H9 (cell line): ENCODE data around the gene SLC5A7. TPM values are rescaled to one million over a fixed set of nuclear protein-coding genes. Genes with fewer than 3 reads are reported as not detected.

Experiments
- DNase-seq: peaks from one replicate; pipeline ENCODE4 v3.0.0-alpha.2; 2017
- H2AFZ ChIP-seq: one replicate; pipeline ENCODE4 v1.6.1; 2013; ENCODE audit warnings: mild to moderate bottlenecking, low read length, control low read depth, moderate library complexity
- H2AK5ac ChIP-seq: 2 replicates; pipeline ENCODE4 v1.6.1; 2013; ENCODE audit warnings: low read length, control low read depth, mixed read lengths; ENCODE audit not compliant: insufficient read length
- H2BK120ac ChIP-seq: one replicate; pipeline ENCODE4 v1.6.1; 2013; ENCODE audit warnings: low read depth, mild to moderate bottlenecking, low read length, control low read depth, inconsistent platforms; ENCODE audit not compliant: poor library complexity, severe bottlenecking
- H2BK12ac ChIP-seq: 2 replicates; pipeline ENCODE4 v1.6.1; 2013; ENCODE audit warnings: low read length, control low read depth, mixed read lengths, low read depth; ENCODE audit not compliant: insufficient read length
- H2BK15ac ChIP-seq: 2 replicates; pipeline ENCODE4 v1.6.1; 2013; ENCODE audit warnings: low read depth, low read length, control low read depth
- H2BK20ac ChIP-seq: one replicate; pipeline ENCODE4 v1.6.1; 2013; ENCODE audit warnings: low read depth, mild to moderate bottlenecking, low read length, control low read depth, inconsistent platforms; ENCODE audit not compliant: poor library complexity, severe bottlenecking
- H2BK5ac ChIP-seq: 2 replicates; pipeline ENCODE4 v1.6.1; 2013; ENCODE audit warnings: low read length, control low read depth, mixed read lengths; ENCODE audit not compliant: insufficient read length
- H3K14ac ChIP-seq: 2 replicates; pipeline ENCODE4 v1.6.1; 2013; ENCODE audit warnings: low read length, control low read depth; ENCODE audit not compliant: insufficient read depth
- H3K18ac ChIP-seq: 2 replicates; pipeline ENCODE4 v1.6.1; 2013; ENCODE audit warnings: low read depth, mild to moderate bottlenecking, mixed read lengths, low read length, control low read depth; ENCODE audit not compliant: insufficient read length
- H3K23ac ChIP-seq: 2 replicates; pipeline ENCODE4 v1.6.1; 2013; ENCODE audit warnings: low read length, control low read depth, mixed read lengths, low read depth; ENCODE audit not compliant: insufficient read length
- H3K23me2 ChIP-seq: 2 replicates; pipeline ENCODE4 v1.6.1; 2013; ENCODE audit warnings: low read depth, mild to moderate bottlenecking, mixed read lengths, low read length, control low read depth; ENCODE audit not compliant: insufficient read length, poor library complexity, severe bottlenecking
- H3K27ac ChIP-seq: 2 replicates; pipeline ENCODE4 v1.5.1; 2013; ENCODE audit warnings: low read length, control low read depth, mixed read lengths, low read depth; ENCODE audit not compliant: insufficient read length
- H3K27me3 ChIP-seq: 2 replicates; pipeline ENCODE4 v1.6.1; 2013; ENCODE audit warnings: low read length, control low read depth, inconsistent platforms; ENCODE audit not compliant: insufficient read depth
- H3K4ac ChIP-seq: 2 replicates; pipeline ENCODE4 v1.6.1; 2013; ENCODE audit warnings: low read depth, mild to moderate bottlenecking, control low read depth, inconsistent platforms, low read length, moderate library complexity
- H3K4me1 ChIP-seq: 2 replicates; pipeline ENCODE4 v1.6.1; 2013; ENCODE audit warnings: low read length, control low read depth, inconsistent platforms; ENCODE audit not compliant: insufficient read depth
- H3K4me2 ChIP-seq: 2 replicates; pipeline ENCODE4 v1.6.1; 2013; ENCODE audit warnings: low read length, control low read depth, mixed read lengths; ENCODE audit not compliant: insufficient read length, insufficient read depth
- H3K56ac ChIP-seq: 2 replicates; pipeline ENCODE4 v1.6.1; 2013; ENCODE audit warnings: low read depth, mild to moderate bottlenecking, mixed read lengths, low read length, control low read depth; ENCODE audit not compliant: insufficient read length
- H3K79me1 ChIP-seq: 2 replicates; pipeline ENCODE4 v1.6.1; 2013; ENCODE audit warnings: low read depth, mild to moderate bottlenecking, moderate library complexity, low read length, control low read depth, inconsistent platforms; ENCODE audit not compliant: insufficient read depth, poor library complexity, severe bottlenecking
- H3K79me2 ChIP-seq: 2 replicates; pipeline ENCODE4 v1.6.1; 2013; ENCODE audit warnings: low read length, control low read depth, inconsistent platforms; ENCODE audit not compliant: insufficient read depth
- H3K9ac ChIP-seq: 2 replicates; pipeline ENCODE4 v1.6.1; 2013; ENCODE audit warnings: low read length, control low read depth, mixed read lengths; ENCODE audit not compliant: insufficient read length; ENCODE audit errors: extremely low read depth
- H3K9me3 ChIP-seq: one replicate; pipeline ENCODE4 v1.6.1; 2013; ENCODE audit warnings: low read depth, low read length, inconsistent platforms; ENCODE audit not compliant: control insufficient read depth
- H3T11ph ChIP-seq: one replicate; pipeline ENCODE4 v1.6.1; 2013; ENCODE audit warnings: mild to moderate bottlenecking, low read length, control low read depth, inconsistent platforms
- H4K20me1 ChIP-seq: one replicate; pipeline ENCODE4 v1.6.1; 2013; ENCODE audit not compliant: control insufficient read depth, insufficient read length, insufficient read depth
- H4K5ac ChIP-seq: 2 replicates; pipeline ENCODE4 v1.6.1; 2013; ENCODE audit warnings: low read depth, mild to moderate bottlenecking, mixed read lengths, low read length, control low read depth; ENCODE audit not compliant: insufficient read length
- H4K8ac ChIP-seq: replicated peaks from 2 replicates; pipeline ENCODE4 v1.6.1; 2013; ENCODE audit warnings: low read length, control low read depth, mixed read lengths, low read depth; ENCODE audit not compliant: insufficient read length
- H4K91ac ChIP-seq: 2 replicates; pipeline ENCODE4 v1.6.1; 2013; ENCODE audit warnings: low read depth, mild to moderate bottlenecking, moderate library complexity, mixed read lengths, low read length, control low read depth; ENCODE audit not compliant: insufficient read length
- H3K27ac Mint-ChIP-seq, 3 experiments: 2 replicates in 2 of 3; 3 replicates in 1 of 3; pipeline ENCODE4 v1.8.0; 2020 to 2021; ENCODE audit warnings: mixed read lengths in 3 of 3, mild to moderate bottlenecking in 1 of 3, moderate library complexity in 1 of 3
- H3K27me3 Mint-ChIP-seq: 2 replicates; pipeline ENCODE4 v1.8.0; 2021; ENCODE audit warnings: low read depth, mild to moderate bottlenecking, moderate library complexity, mixed read lengths
- H3K36me3 Mint-ChIP-seq, 3 experiments: 2 replicates in 2 of 3; 3 replicates in 1 of 3; pipeline ENCODE4 v1.8.0; 2020 to 2021; ENCODE audit warnings: low read depth in 3 of 3, mixed read lengths in 3 of 3; ENCODE audit not compliant: insufficient read depth in 1 of 3
- H3K4me1 Mint-ChIP-seq, 2 experiments: 2 replicates each; pipeline ENCODE4 v1.8.0; 2020; ENCODE audit warnings: mixed read lengths in 2 of 2
- H3K4me3 Mint-ChIP-seq, 2 experiments: 2 replicates in 1 of 2; 3 replicates in 1 of 2; pipeline ENCODE4 v1.8.0; 2020 to 2021; ENCODE audit warnings: mild to moderate bottlenecking in 2 of 2, mixed read lengths in 2 of 2, moderate library complexity in 1 of 2
- H3K9me3 Mint-ChIP-seq, 2 experiments: 2 replicates in 1 of 2; 3 replicates in 1 of 2; pipeline ENCODE4 v1.8.0; 2020; ENCODE audit warnings: mild to moderate bottlenecking in 2 of 2, mixed read lengths in 2 of 2, moderate library complexity in 1 of 2
- CTCF ChIP-seq: fragments of 200-600 bp; sonication (generic); conservative IDR thresholded peaks from 3 replicates; pipeline ENCODE4 v1.8.0; 2021; ENCODE audit warnings: antibody characterized with exemption, mild to moderate bottlenecking
- total RNA-seq: library from RNA; stranded (reverse); gene quantifications from 2 replicates; pipeline ENCODE4 v1.2.1, GENCODE V29; 2021

Gene SLC5A7
- total RNA-seq, 1 experiment from 2014 or later, result 0.11 TPM

DNA sequence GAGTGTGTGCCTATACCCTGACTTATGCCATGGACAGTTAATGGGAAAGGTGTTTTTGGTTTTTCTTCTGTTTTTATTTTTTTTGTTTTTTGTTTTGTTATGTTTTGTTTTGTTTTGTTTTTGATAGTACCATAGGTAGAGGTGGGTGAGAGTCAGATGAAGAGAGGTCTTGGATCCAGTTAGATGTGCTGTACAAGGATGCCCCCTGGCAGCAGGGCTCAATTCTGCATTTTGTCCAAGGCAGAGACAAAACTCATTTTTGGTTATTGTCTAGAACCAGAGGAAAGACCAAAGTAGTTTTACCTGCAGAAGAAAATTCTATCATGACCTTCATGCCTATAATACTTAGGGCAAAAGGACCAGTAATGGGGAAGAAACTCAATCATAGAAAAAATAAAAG lies 48.5 kb downstream of the SLC5A7 start:
- Histone ChIP-seq H4K91ac (no peak overlapping the region), H3K9me3 (peaks cover 13% of the 10 kb centered on the region), H3K27ac (no peak overlapping the region), H3K4me1 (no peaks in the 10 kb centered on the region), H2BK120ac (no peak overlapping the region), H4K20me1 (no peaks in the 10 kb centered on the region), H2AFZ (no peak overlapping the region), H3K9ac (no peak overlapping the region), H3K27me3 (no peaks in the 10 kb centered on the region), H4K5ac (no peak overlapping the region), H3K23me2 (no peaks in the 10 kb centered on the region), H3K79me2 (no peaks in the 10 kb centered on the region), H4K8ac (no peak overlapping the region), H3K23ac (no peak overlapping the region), H2BK12ac (no peak overlapping the region), H3T11ph (no peak overlapping the region), H3K79me1 (no peaks in the 10 kb centered on the region), H2BK5ac (no peak overlapping the region), H2AK5ac (no peak overlapping the region), H3K18ac (no peak overlapping the region), H2BK15ac (no peak overlapping the region), H3K56ac (no peak overlapping the region), H3K4me2 (no peak overlapping the region), H3K4ac (no peak overlapping the region), H3K14ac (no peak overlapping the region), H2BK20ac (no peak overlapping the region)
- DNase-seq, result no peak
- H3K27ac Mint-ChIP-seq, result no peak overlapping the region
- no peaks in the 10 kb centered on the region for H3K4me1 Mint-ChIP-seq
- H3K4me3 Mint-ChIP-seq, result no peak overlapping the region
- no peak; the same call in 2 of the 3 replicates for TF ChIP-seq CTCF
- peaks cover 1% of the 10 kb centered on the region; the same call in 1 of the 2 replicates for H3K27me3 Mint-ChIP-seq
- H3K9me3 Mint-ChIP-seq, result peaks cover 25 to 26% of the 10 kb centered on the region in 2 experiments
- peaks cover 13 to 36% (median 20%) of the 10 kb centered on the region in 3 experiments for H3K36me3 Mint-ChIP-seq
